ENCODE measurements around the gene LRCOL1.

- TF ChIP-seq POLR2A (IDR thresholded peaks at IDR 0.05) (no peak), CTCF (IDR thresholded peaks at IDR 0.05) (no peak)
Observed at GRCh38 chr12:132646850-132647249, 36.5 kb upstream of the LRCOL1 start.
